ENCODE results near the gene EYS. TPM values are rescaled to one million over a fixed set of nuclear protein-coding genes. Genes with fewer than 3 reads are reported as not detected.
"Not testable (repeated sequence)": the region's sequence is repeated elsewhere in the genome, so short reads cannot be mapped to it uniquely, and the experiment has no call there.

EYS gene
- total RNA-seq, 1 donor from 2014 or later: 0.06 TPM

- no peak for TF ChIP-seq CTCF (conservative IDR thresholded peaks at IDR 0.05; ENCODE audit: low read depth, low read length)
- DNase-seq (ENCODE audit: low read depth): no peak
- no peak overlapping the region for H3K4me3 ChIP-seq (ENCODE audit: low read depth, low read length)
Measured at GRCh38 chr6:63936399-63936798, 1770.6 kb downstream of the EYS start.

- H3K4me3 ChIP-seq (ENCODE audit: low read depth, low read length): no peak overlapping the region
- no peak for TF ChIP-seq CTCF (conservative IDR thresholded peaks at IDR 0.05; ENCODE audit: low read depth, low read length)
- DNase-seq (ENCODE audit: low read depth): no peak
Measured at GRCh38 chr6:63935732-63936131, 1771.3 kb downstream of the EYS start.

GRCh38 chr6:63933948-63934347, 1773.1 kb downstream of the EYS start:
- not testable (repeated sequence) for H3K4me3 ChIP-seq (ENCODE audit: low read depth, low read length); DNase-seq (ENCODE audit: low read depth)

- no peak overlapping the region for H3K4me3 ChIP-seq (ENCODE audit: low read depth, low read length)
- DNase-seq (ENCODE audit: low read depth): no peak
- TF ChIP-seq CTCF (conservative IDR thresholded peaks at IDR 0.05; ENCODE audit: low read depth, low read length): no peak
Measured at GRCh38 chr6:63930848-63931247, 1776.2 kb downstream of the EYS start.

- DNase-seq (ENCODE audit: low read depth): no peak
- TF ChIP-seq CTCF (conservative IDR thresholded peaks at IDR 0.05; ENCODE audit: low read depth, low read length): no peak
- H3K4me3 ChIP-seq (ENCODE audit: low read depth, low read length): no peak overlapping the region
Measured at GRCh38 chr6:63929111-63929510, 1777.9 kb downstream of the EYS start.

GRCh38 chr6:63928613-63929012, 1778.4 kb downstream of the EYS start:
- DNase-seq (ENCODE audit: low read depth): no peak
- TF ChIP-seq CTCF (conservative IDR thresholded peaks at IDR 0.05; ENCODE audit: low read depth, low read length): no peak
- H3K4me3 ChIP-seq (ENCODE audit: low read depth, low read length): no peak overlapping the region

- TF ChIP-seq CTCF (conservative IDR thresholded peaks at IDR 0.05; ENCODE audit: low read depth, low read length): no peak
- no peak for DNase-seq (ENCODE audit: low read depth)
- H3K4me3 ChIP-seq (ENCODE audit: low read depth, low read length): no peak overlapping the region
Measured at GRCh38 chr6:63926950-63927927, 1779.8 kb downstream of the EYS start.

Measured in epithelial cell of proximal tubule (primary cell).